A172 (cell line): ENCODE data around the gene C10orf105. TPM values are rescaled to one million over a fixed set of nuclear protein-coding genes. Genes with fewer than 3 reads are reported as not detected.
A peak's percentile ranks its signal among the peaks of the same experiment; 100 is the strongest.

Source experiments
- DNase-seq: peaks from one replicate; pipeline ENCODE4 v3.0.0-alpha.2; 2015; ENCODE audit warnings: low spot score
- total RNA-seq: library from RNA; depleted of rRNA; stranded (reverse); fragments of >200 nt; shearing (Covaris generic); gene quantifications from 2 replicates; pipeline ENCODE4 v1.2.3, GENCODE V29; 2014

C10orf105 gene
- total RNA-seq, 1 experiment from 2014 or later, result not detected

DNA sequence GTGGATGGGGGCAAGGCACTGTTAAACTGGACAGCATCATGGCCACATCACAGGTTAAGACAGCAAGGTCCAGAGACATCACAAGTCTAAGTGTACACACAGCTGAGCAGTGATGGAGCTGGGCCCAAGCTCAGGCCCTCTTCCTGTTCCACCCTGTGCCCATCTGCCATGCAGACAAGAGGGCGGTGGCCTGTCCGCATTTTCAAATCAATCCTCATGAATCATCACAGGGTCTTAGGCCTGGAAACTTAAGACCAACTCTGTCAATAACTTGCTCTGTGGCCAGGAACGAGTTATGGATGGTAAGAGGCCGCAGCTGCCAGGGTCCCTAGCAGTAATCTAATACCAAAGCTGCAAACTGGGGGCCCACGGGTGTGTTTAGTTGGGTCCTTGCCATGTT is 3.2 kb downstream of the C10orf105 start:
- no peak for DNase-seq

- no peak for DNase-seq
These were observed 3.7 kb downstream of the C10orf105 start for GRCh38 chr10:71715860-71716259.

- no peak for DNase-seq
These were observed 4.6 kb downstream of the C10orf105 start for GRCh38 chr10:71715026-71715425.

DNA sequence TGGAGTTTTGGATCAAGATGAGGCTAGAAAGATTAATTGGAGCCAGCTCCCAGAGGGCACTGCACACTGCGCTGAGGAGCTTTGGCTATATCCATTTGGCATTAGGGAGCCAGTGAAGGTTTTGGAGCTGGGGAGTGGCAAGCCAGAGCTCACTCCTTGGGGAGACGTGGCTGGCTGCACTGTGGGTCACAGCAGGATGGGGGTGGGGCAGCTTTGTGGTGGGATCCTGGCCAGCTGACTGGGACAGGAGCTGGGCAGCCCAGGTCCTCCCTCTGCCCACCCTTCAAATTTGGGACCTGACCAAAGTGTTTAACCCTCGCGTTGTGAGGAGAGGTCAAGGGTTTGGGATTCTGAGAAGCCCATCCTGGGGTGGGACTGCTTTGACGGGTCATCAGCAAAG is 5.0 kb downstream of the C10orf105 start:
- no peak for DNase-seq

GRCh38 chr10:71714031-71714410 is 5.6 kb downstream of the C10orf105 start:
- DNase-seq, result no peak

- no peak for DNase-seq
These were observed 6.2 kb downstream of the C10orf105 start for GRCh38 chr10:71713135-71714030.

DNA sequence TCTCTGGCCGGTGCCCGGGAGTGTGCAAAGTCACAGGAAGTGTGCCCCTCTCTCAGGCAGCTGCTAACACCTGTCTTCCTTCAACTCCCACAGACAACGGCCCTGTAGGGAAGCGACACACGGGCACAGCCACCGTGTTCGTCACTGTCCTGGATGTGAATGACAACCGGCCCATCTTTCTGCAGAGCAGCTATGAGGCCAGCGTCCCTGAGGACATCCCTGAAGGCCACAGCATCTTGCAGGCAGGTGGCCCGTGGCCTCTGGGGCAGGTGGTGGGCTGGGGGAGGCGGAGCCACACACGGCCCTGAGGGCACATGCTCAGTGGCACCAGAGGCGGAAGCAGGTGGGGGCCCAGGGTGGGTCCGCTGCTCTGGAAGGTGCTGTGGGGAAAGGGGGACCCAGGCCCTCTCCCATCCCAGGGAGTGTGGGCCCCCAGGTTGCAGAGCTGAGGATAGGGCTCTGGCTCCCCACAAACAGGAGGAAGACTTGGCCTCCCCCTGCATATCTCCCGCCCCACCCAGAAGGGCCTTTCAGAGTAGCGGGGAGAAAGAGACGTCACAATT is 6.9 kb downstream of the C10orf105 start:
- DNase-seq, result no peak

DNA sequence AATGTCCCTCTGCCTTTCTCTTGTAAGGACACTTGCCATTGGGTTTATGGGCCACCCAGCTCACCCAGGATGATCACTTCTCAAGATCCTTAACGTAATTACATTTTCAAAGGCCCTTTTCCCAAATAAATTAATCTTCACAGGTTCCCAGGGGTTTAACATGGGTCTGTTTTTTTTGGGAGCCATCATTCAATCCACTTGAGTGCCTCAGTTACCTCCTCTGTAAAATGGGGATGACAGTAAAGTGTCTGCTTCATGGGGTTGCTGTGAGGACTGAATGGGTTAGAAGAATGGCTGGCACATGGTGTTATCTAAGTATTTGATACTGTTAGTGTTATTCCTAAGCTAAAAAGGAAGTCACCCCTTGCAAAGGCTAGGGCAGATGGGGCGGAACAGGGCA is 7.4 kb downstream of the C10orf105 start:
- DNase-seq, result no peak

DNA sequence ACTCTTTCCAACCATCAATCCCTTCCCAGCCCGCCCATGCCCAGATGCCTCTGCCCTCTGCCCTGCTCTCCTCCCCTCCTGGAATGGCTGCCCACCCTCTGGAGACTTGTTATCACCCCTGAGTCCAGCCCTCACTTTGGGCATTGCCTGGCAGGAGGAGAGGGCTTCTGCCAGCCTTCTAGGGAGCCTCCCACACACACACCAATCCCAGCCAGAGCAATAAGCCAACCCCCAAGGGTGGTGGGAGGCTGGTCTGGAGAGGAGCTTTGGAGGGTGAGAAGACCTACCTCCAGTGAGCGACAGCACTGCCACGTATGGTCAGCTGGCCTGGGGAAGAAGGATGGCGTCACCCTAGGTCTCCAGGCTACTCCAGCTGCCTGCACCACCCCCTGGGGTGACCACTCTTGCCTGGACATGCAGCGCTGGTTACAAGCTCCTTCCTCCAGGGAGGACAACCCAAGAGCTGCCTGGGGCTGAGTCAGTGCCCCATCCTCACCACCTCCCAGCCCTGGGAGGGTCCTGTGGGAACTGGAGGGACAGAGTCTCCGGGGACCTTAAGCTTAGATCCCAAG is 8.4 kb downstream of the C10orf105 start:
- peak; percentile 16 for DNase-seq

GRCh38 chr10:71710519-71710918 is 9.1 kb downstream of the C10orf105 start:
- no peak for DNase-seq

GRCh38 chr10:71708897-71709882 is 10.4 kb downstream of the C10orf105 start:
- DNase-seq, result no peak

DNA sequence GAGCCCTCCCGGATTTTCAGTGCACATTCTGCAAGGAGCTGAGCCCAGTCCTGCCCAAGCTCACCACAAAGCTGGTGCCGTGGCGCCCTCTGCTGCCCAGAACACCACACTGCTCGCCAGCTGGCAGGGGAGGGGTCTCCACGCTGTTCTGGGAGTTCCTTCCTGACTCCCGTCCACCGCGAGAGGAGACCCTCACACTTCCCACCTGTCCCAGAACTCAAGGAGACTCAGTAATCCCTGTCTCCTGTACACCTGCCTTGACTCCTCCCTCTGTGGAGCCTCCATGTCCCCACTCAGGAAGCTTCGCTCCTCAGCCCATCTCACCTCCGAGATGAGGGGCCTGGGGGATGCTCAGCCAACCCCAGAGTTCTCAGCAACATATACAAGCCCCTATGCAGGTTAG is 11.3 kb downstream of the C10orf105 start:
- DNase-seq, result peak; percentile 12

GRCh38 chr10:71707240-71707789 is 12.3 kb downstream of the C10orf105 start:
- DNase-seq, result no peak

GRCh38 chr10:71706216-71707121 is 13.1 kb downstream of the C10orf105 start:
- no peak for DNase-seq

GRCh38 chr10:71705582-71705981 is 14.0 kb downstream of the C10orf105 start:
- DNase-seq, result no peak

GRCh38 chr10:71704816-71705215 is 14.8 kb downstream of the C10orf105 start:
- no peak for DNase-seq

DNA sequence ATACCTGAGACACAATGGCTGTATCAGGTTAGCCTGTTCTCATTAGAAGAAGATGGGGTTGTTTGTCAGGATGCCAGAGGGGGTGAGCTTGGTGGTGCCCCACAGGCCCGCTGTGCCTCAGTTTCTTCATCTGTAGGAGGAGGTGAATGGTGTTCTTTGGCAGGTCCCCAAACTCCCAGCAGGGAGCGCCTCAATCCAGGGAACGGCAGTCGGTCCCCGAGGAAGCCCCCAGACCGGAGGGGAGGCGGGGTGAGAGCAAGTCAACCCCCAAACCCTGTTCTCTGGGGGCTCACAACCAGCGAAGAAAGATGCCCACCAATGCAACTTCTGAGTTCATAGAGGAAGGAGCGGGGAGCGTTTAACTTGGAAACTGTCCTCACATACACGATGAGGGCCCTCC is 16.0 kb downstream of the C10orf105 start:
- DNase-seq, result no peak

DNA sequence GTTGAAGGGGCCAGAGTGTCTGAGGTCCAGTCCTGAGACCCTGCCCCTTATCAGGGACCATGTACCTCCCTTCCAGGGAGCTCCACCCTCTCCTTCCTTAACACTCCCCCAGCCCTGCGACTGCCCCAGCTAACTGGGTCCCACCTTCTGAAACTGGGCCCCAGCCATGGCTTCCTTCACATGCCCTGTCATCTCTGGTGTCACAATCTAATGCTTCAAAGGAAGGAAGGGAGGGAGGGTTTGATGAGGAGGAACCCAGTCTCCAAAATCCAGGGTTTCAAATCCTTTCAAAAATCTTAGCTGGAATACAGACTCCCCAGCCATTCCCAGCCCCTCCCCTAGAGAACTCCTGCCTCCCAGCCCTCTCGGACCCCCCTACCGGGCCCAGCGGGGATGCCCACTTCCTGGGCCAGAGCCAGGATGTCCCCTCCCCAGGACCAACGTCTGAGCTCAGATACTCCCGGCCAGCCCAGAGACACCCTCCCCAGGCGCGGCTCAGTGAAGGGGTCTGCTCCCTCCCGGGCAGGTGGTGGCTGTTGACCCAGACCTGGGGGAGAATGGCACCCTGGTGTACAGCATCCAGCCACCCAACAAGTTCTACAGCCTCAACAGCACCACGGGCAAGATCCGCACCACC is 18.0 kb downstream of the C10orf105 start:
- DNase-seq, result no peak

DNA sequence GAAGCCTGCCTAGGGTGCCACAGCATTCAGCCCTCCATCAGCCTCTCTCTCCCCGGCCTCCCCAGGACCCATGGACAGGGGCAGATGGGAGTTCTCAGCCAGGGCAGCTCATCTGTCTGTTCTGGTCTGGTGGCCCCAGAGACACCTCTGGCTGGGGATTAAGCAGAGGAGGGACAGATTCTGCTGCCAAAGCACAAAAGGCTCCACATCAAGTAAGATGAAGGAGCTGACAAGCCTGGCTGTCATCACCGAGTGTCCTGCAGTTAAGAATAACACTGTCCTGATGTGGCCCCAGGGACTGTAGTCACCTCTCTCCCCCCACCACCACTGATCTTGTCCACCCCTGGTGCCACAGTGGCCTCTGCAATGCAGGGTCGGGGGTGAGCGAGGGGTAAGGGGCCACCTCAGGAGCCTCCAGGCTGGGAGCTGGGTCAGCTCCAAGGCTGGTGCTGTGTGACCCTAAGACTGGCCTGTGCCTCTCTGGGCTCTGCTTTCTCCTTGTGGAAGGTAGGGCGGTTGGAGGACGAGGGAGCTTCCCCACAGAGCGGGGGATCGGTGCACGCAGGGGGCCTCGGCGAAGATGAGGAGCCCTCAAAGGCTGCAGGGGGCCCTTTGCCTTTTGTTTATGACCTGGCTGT is 18.7 kb downstream of the C10orf105 start:
- no peak for DNase-seq
